Measurements from ENCODE around the gene GNPNAT1. TPM values are rescaled to one million over a fixed set of nuclear protein-coding genes. Genes with fewer than 3 reads are reported as not detected.

The GNPNAT1 gene
- total and polyA plus RNA-seq, 9 donors = 9.9 to 29.8 (median 16.5) TPM

DNA sequence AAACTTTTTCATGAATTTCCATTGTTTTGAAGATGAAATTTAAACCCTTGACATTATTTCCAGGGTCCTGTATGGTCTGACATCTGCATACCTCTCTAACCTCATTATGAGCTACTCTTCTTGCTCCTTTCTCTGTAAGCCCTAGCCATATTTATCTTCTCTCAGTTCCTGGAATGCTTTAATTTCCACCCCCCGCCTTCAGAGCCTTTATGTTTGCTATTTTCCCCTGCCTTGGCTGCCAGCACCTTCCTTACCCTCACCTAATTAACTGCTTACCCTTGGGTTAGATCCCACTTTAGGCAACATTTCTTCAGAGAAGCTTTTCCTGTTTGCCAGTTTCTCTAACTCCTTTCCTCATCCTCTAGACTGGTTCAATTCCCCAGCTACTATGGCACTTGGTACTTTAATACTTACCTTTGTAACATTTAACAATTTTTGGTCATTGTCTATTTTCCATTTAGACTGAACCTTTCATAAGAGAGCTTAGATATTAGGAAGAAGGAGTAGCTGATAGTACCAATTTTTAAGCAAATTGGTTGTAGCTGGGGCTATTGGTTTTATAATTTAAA is 55.4 kb downstream of the GNPNAT1 start:
- no peak overlapping the region for H3K4me3 ChIP-seq
- peaks cover 7% of the 10 kb centered on the region for H3K4me1 ChIP-seq (ENCODE audit: insufficient read depth)
- H3K27ac ChIP-seq = no peak overlapping the region
- TF ChIP-seq EP300 (IDR thresholded peaks at IDR 0.05) (no peak), POLR2A (IDR thresholded peaks at IDR 0.05) (no peak)
- TF ChIP-seq, protein P1, sequence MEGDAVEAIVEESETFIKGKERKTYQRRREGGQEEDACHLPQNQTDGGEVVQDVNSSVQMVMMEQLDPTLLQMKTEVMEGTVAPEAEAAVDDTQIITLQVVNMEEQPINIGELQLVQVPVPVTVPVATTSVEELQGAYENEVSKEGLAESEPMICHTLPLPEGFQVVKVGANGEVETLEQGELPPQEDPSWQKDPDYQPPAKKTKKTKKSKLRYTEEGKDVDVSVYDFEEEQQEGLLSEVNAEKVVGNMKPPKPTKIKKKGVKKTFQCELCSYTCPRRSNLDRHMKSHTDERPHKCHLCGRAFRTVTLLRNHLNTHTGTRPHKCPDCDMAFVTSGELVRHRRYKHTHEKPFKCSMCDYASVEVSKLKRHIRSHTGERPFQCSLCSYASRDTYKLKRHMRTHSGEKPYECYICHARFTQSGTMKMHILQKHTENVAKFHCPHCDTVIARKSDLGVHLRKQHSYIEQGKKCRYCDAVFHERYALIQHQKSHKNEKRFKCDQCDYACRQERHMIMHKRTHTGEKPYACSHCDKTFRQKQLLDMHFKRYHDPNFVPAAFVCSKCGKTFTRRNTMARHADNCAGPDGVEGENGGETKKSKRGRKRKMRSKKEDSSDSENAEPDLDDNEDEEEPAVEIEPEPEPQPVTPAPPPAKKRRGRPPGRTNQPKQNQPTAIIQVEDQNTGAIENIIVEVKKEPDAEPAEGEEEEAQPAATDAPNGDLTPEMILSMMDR (IDR thresholded peaks at IDR 0.05) = no peak
- intact Hi-C loops (cut with DNase I) = no loop called here
- no peaks in the 10 kb centered on the region for H3K9me3 ChIP-seq
- no peaks in the 10 kb centered on the region for H3K36me3 ChIP-seq
- H3K27me3 ChIP-seq = no peaks in the 10 kb centered on the region
- DNase-seq = no peak
- 32 to 50% (median 48%) methylated on average over 1 of the region's 1 CpG for WGBS, 3 donors

DNA sequence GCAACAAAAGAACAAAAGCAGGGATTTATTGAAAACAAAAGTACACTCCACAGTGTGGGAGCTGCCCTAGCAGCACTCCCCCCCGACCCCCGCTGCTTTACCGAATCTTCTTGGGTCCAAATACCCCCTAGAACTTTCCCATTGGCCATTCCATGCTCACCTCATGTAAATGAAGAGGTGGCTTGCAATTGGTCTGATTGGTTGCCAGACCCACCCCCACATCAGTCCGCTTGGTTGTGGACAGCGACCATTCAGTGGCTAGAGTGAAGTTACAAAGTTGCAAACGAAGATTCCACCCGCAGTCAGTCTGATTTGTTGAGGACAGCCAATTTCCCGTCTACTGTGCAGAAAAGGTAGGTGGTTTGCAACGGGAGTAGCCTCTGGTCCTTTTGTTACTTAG is 57.6 kb downstream of the GNPNAT1 start:
- Histone ChIP-seq H3K27me3 (no peaks in the 10 kb centered on the region), H3K27ac (no peak overlapping the region), H3K36me3 (no peaks in the 10 kb centered on the region), H3K9me3 (no peaks in the 10 kb centered on the region), H3K4me1 (ENCODE audit: insufficient read depth) (peaks cover 7% of the 10 kb centered on the region), H3K4me3 (no peak overlapping the region)
- WGBS, 3 donors = 94 to 96% (median 94%) methylated on average over 9 of the region's 9 CpGs
- TF ChIP-seq EP300 (IDR thresholded peaks at IDR 0.05) (no peak), POLR2A (IDR thresholded peaks at IDR 0.05) (no peak)
- TF ChIP-seq, protein P1 (IDR thresholded peaks at IDR 0.05) = no peak
- intact Hi-C loops (cut with DNase I) = no loop called here
- no peak for DNase-seq

DNA sequence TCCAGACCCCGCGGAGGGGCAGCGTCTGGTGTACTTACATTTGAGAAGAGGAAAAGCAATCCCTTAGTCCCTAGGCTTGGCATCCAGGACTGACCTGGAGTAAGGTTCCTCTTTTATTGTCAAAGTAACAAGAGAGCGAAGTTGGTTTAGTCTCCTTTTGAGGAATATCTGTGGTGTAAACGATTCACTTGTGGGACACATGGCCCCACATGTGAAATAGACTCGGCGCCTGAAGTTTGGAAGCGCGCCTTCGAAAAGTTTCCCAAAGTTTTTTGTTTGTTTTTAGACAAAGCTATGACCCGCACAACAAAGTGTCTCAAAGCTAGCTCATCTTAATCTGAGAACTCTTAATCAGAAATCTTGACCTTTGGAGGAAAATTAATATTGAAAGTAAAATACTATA is 60.7 kb downstream of the GNPNAT1 start:
- WGBS, 3 donors = 0 to 1% (median 1%) methylated on average over 11 of the region's 11 CpGs
- peak overlapping the region; percentile 71 for H3K4me3 ChIP-seq
- peak overlapping the region in 1 of 2 donors; percentile 73 for H3K27ac ChIP-seq
- H3K27me3 ChIP-seq = no peaks in the 10 kb centered on the region
- no peak for DNase-seq
- H3K9me3 ChIP-seq = no peaks in the 10 kb centered on the region
- H3K36me3 ChIP-seq = no peaks in the 10 kb centered on the region
- peaks cover 5% of the 10 kb centered on the region for H3K4me1 ChIP-seq (ENCODE audit: insufficient read depth)
- TF ChIP-seq EP300 (IDR thresholded peaks at IDR 0.05) (no peak), POLR2A (IDR thresholded peaks at IDR 0.05) (no peak)
- TF ChIP-seq, protein P1 (IDR thresholded peaks at IDR 0.05) = no peak
- intact Hi-C loops (cut with DNase I) = no loop called here

DNA sequence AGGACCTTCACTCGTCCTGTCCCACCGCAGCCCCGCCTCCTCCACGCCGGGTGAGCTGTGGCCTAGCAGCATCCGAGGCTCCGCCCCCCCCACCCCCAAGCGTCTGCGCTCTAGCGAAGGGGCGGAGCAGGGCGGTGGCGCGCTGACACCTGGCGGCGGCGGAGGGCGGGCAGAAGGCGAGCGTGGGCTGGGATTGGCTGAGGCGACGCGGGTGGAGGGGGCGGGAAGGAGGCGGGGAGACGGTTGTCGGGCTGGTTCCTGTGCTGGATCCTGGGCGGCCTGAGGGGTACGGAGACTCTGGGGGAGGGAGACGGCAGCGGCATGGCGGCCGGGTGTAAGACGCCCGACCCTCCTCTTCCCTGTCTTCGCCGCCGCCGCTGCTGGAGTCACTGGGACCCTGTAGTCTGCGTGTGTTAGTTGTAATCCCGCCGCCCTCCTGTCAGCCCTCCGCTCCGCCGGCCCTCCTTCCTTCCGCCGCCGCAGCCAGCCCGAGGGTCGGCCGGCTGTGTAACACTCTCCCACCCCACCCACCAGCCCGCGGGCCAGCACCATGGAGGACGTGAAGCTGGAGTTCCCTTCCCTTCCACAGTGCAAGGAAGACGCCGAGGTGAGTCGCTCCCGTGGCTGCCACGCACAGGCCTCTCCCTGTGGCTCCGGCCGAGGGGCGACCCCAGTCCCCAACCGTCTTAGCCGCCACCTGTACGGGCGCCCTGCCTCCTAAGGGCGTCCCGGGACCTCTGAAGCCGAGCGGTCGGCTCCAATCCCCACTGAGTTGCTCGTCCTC is 61.3 kb downstream of the GNPNAT1 start, which contains the start of gene STYX:
Gene STYX, plus strand, starts transcription at position 242 of the 784 bp plus-strand sequence. Its CDS starts 309 bp downstream, at position 551.
- intact Hi-C loops (cut with DNase I) = no loop called here
- no peaks in the 10 kb centered on the region for H3K36me3 ChIP-seq
- WGBS, 3 donors = 0 to 1% (median 0%) methylated on average over 46 to 72 of the region's 72 CpGs

More for the DNA sequence above, 61.3 kb downstream of the GNPNAT1 start, which contains the start of gene STYX:
- peak within 1 kb of the TSS; percentile 71 for H3K4me3 ChIP-seq
- TF ChIP-seq POLR2A (IDR thresholded peaks at IDR 0.05) (peak; percentile 57), EP300 (IDR thresholded peaks at IDR 0.05) (no peak)
- TF ChIP-seq, protein P1 (IDR thresholded peaks at IDR 0.05) = peak in 2 of 3 donors; percentile 18 to 52
- peaks cover 5% of the 10 kb centered on the region for H3K4me1 ChIP-seq (ENCODE audit: insufficient read depth)
- peak; percentile 97 to 99 (median 99) for DNase-seq
- no peaks in the 10 kb centered on the region for H3K27me3 ChIP-seq
- H3K27ac ChIP-seq = peak within 1 kb of the TSS in 1 of 2 donors; percentile 73
- H3K9me3 ChIP-seq = no peaks in the 10 kb centered on the region

Measured in ovary (tissue), 9 donors.